NT2/D1 (cell line): Measurements from ENCODE around the gene PEX16.
A peak's percentile ranks its signal among the peaks of the same experiment; 100 is the strongest.

Experiments
- DNase-seq: peaks from one replicate; pipeline ENCODE4 v3.0.0-alpha.2; 2011; ENCODE audit warnings: low read depth, low spot score
- H3K27me3 ChIP-seq: 2 replicates; pipeline ENCODE4 v1.6.0; 2011; ENCODE audit warnings: mild to moderate bottlenecking; ENCODE audit not compliant: insufficient read length, insufficient read depth
- H3K36me3 ChIP-seq: 2 replicates; pipeline ENCODE4 v1.6.1; 2011; ENCODE audit warnings: mild to moderate bottlenecking, low read length, mixed read lengths; ENCODE audit not compliant: insufficient read depth, insufficient read length
- H3K4me1 ChIP-seq: 2 replicates; pipeline ENCODE4 v1.5.1; 2011; ENCODE audit not compliant: insufficient read depth, insufficient read length
- H3K4me3 ChIP-seq: 2 replicates; pipeline ENCODE4 v1.5.1; 2011; ENCODE audit warnings: low read depth; ENCODE audit not compliant: insufficient read length
- H3K9ac ChIP-seq: 2 replicates; pipeline ENCODE4 v1.6.0; 2011; ENCODE audit warnings: low read depth; ENCODE audit not compliant: insufficient read length
- H3K9me3 ChIP-seq: 2 replicates; pipeline ENCODE4 v1.5.1; 2011; ENCODE audit warnings: mild to moderate bottlenecking, low read length; ENCODE audit not compliant: insufficient read depth
- SUZ12 ChIP-seq: IDR thresholded peaks from 2 replicates; pipeline ENCODE4 v1.6.1; 2011; ENCODE audit not compliant: insufficient read length, insufficient read depth; ENCODE audit errors: extremely low read depth
- YY1 ChIP-seq: IDR thresholded peaks from 2 replicates; pipeline ENCODE4 v1.6.1; 2011; ENCODE audit not compliant: insufficient read length, insufficient read depth
- ZNF274 ChIP-seq: IDR thresholded peaks from 2 replicates; pipeline ENCODE4 v1.6.1; 2011; ENCODE audit warnings: mild to moderate bottlenecking, low read depth, low read length

The PEX16 gene

DNA sequence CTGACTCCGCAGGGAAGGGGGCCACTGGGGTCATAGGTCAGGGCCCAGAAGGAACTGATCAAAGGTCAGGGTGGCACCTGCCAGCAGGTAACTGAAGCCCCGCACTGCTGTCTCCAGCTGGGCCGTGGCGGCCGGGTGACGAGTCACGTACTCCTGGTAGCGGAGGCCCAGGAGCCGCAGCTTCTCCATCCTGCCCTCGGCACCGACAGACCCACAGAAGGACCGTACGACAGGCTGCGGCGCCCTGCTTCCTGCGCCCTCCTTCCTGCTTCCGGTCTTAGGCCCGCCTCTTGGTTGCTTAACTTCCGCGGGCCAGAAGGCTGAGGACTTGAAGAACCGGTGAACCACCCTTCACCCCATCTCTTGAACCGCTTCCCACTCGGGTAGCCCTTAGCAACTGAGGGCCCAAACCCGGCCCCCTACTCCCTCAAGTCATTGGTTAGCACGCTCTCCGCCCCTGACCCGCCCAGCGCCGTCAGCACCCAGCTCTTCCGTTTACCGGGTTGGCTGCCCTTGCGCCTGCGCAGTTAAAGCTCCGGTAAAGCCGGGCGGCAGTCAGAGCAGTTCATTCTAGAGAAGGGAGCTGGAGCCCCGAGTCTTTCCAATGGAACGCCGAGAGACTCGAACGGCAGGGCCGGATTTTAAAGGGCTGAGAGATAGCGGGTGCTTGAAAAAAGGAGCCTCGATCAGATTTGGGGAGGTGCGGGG is at the start of gene PEX16:
TSS of gene PEX16 (minus strand) at position 255 of the 708 bp plus-strand sequence. CDS start at position 189, 66 bp downstream.
- peak; percentile 98 for DNase-seq
- Histone ChIP-seq H3K27me3 (peaks cover 21% of the 10 kb centered on the region), H3K4me3 (peak within 1 kb of the TSS; percentile 98), H3K9me3 (no peaks in the 10 kb centered on the region), H3K4me1 (peaks cover 22% of the 10 kb centered on the region), H3K36me3 (peaks cover 36% of the 10 kb centered on the region), H3K9ac (peak within 1 kb of the TSS; percentile 97)
- TF ChIP-seq ZNF274: no peak

DNA sequence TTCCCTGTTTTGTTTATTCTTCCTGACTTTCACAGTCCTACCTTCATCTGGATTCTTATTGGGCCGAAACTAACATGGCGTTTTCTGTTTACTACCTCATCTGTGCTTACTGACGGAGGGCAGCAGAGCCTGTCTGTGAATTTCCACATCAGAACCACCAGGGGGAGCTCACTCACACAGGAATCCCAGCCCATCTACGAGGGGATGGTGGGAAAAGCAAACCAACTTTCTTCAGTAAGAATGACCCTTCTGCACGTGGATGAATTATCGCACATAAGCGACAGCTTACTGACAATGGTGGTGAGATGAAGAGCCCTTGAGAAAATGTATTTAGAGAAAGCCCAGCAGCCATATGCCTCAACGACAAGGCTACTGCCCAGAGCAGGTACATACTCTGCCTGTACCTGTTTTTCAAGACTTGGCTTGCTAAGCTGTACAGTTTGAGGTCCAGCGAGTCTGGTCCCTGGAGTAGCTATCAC is 47.3 kb upstream of the PEX16 start:
- no peaks in the 10 kb centered on the region for H3K4me1 ChIP-seq
- DNase-seq: peak; percentile 92
- H3K27me3 ChIP-seq: no peaks in the 10 kb centered on the region
- TF ChIP-seq YY1 (no peak), SUZ12 (no peak), ZNF274 (no peak)
- no peak overlapping the region for H3K9ac ChIP-seq
- no peaks in the 10 kb centered on the region for H3K9me3 ChIP-seq
- no peak overlapping the region for H3K4me3 ChIP-seq
- peaks cover 47% of the 10 kb centered on the region for H3K36me3 ChIP-seq

DNA sequence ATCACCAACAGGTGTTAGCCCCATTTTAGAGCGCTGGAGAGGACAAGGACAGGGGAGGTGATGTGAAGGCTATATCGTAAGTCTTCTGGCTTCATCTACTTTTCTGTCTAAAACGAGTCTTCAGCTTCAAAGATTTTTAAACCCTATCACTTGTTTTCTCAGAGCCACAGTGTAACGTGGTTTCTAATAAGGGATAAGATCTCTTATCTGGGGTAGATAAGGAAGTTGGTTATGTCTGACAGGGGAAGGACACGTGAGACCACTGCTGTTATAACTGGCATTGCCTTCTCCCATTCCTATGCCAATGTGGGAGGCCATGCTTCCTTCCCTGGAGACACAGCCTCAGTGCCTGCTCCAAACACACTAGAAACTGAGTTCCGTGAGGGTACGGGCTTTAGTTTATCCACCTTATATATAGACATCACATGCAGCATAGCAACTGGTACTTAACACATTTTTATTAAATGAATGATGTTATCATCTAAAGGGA is 44.1 kb upstream of the PEX16 start:
- Histone ChIP-seq H3K36me3 (peaks cover 19% of the 10 kb centered on the region), H3K4me1 (no peaks in the 10 kb centered on the region), H3K4me3 (no peak overlapping the region), H3K9me3 (no peaks in the 10 kb centered on the region), H3K27me3 (no peaks in the 10 kb centered on the region), H3K9ac (no peak overlapping the region)
- no peak for TF ChIP-seq YY1
- DNase-seq: no peak

DNA sequence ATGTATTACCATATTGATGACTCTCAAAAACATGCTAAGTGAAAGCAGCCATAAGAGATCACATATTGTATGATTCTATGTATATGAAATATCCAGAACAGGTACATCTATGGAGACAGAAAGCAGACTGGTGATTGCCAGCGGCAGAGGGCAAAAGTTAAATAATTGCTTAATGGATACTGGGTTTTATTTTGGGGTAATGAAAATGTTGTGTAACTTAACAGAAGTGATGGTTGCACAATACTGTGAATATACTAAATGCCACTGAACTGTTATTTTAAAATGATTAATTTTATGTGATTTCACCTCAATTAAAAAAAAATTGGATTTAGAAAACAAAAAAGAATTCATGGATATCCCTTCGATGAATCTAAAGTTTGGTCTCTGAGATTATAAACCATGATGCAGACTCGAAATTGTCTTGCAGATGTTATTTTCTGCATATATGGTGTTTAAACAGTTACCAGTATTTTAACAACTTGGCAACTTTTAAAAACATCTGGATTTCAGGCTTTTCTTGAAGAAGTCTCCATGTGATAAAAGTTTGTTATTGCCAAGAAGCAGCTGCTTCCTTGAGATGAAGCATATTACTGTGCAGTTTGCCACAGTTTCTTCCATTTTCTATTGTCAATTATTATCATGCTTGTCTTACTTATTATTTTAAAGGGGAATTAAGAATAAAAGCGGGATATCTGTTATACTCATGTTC is 42.9 kb upstream of the PEX16 start:
- no peaks in the 10 kb centered on the region for H3K9me3 ChIP-seq
- H3K4me1 ChIP-seq: no peaks in the 10 kb centered on the region
- H3K27me3 ChIP-seq: no peaks in the 10 kb centered on the region
- peaks cover 15% of the 10 kb centered on the region for H3K36me3 ChIP-seq
- H3K9ac ChIP-seq: no peak overlapping the region
- DNase-seq: no peak
- TF ChIP-seq SUZ12 (no peak), YY1 (no peak), ZNF274 (no peak)
- H3K4me3 ChIP-seq: no peak overlapping the region

DNA sequence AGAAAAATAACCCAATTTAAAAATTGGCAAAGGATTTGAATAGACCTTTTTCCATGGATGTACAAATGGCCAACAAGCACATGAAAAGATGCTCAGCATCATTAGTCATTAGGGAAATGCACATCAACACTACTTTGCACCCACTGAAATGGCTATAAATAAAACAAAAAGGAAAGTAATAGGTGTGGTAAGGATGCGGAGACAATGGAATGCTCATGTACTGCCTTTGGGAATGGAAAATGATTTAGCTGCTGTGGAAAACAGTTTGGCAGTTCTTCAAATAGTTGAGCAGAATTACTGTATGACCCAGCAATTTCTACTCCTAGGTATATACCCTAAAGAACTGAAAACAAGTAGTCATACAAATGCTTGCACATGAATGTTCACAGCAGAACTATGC is 42.2 kb upstream of the PEX16 start:
- Histone ChIP-seq H3K9me3 (no peaks in the 10 kb centered on the region), H3K4me3 (no peak overlapping the region), H3K9ac (no peak overlapping the region), H3K4me1 (no peaks in the 10 kb centered on the region), H3K27me3 (no peaks in the 10 kb centered on the region), H3K36me3 (peaks cover 9% of the 10 kb centered on the region)
- TF ChIP-seq YY1: no peak
- TF ChIP-seq SUZ12: no peak
- no peak for TF ChIP-seq ZNF274
- DNase-seq: no peak

DNA sequence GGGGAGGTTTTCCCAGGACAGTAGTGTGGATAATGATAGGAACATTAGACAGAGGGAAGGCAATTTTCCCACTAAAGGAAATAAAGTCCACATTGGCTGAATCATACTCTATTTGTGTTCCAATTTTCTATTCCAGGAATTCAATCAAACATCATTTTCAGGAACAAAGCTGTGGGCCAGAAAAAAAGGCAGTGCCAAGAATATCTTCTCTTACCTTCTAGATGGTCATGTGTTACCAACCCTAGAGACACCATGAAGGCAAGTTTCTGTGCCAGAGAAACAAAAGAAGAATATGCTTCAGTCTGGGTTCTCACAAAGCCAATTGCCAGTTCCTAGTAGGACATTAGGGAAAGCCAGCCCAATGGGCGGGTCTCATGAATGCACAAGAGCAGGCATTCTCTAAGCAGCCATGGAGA is 32.3 kb upstream of the PEX16 start:
- TF ChIP-seq YY1: no peak
- no peak for TF ChIP-seq SUZ12
- no peak for TF ChIP-seq ZNF274
- Histone ChIP-seq H3K4me3 (no peak overlapping the region), H3K9me3 (no peaks in the 10 kb centered on the region), H3K27me3 (no peaks in the 10 kb centered on the region), H3K36me3 (peaks cover 43% of the 10 kb centered on the region), H3K4me1 (no peaks in the 10 kb centered on the region), H3K9ac (no peak overlapping the region)
- DNase-seq: no peak

DNA sequence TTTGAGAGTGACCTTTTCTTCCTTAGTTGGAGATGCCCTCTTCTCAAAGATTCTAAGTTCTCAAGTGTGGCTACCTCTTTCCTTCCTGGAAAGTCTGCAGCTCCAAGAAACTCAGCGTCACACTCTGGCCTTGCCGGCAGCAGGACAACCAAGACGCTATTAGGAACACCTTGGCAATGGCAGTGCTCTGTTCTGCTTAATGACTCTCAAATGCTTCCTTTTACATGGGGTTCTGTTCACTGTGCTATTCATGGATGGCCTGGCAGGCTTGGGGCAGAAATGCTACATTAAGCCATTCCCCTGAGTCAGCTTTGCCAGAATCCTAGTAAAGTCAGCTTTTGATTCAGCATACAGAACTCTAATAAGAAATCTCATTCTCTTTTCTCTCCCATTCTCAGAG is 30.7 kb upstream of the PEX16 start:
- Histone ChIP-seq H3K36me3 (peaks cover 45% of the 10 kb centered on the region), H3K4me1 (no peaks in the 10 kb centered on the region), H3K9ac (no peak overlapping the region), H3K4me3 (no peak overlapping the region), H3K9me3 (no peaks in the 10 kb centered on the region), H3K27me3 (no peaks in the 10 kb centered on the region)
- DNase-seq: no peak
- no peak for TF ChIP-seq SUZ12
- TF ChIP-seq YY1: no peak
- TF ChIP-seq ZNF274: no peak

DNA sequence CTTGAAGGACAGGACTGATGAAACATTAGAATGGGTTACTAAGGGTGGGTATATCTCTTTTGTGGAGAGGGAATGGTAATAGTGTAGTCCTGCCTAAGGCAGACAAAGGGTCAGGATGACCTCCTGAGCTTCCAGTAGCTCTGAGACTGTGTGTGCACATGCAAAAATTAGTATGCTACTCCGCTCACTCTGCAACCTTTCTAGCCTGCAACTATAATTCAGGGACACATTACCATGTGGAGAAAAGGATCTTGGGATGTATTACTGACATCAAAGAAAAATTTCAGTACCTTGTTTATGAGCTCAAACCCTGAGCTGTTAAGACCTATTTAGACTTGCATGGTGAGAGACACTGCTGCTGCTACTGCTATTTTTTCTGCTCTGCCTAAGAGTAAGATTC is 30.2 kb upstream of the PEX16 start:
- TF ChIP-seq SUZ12 (no peak), YY1 (no peak), ZNF274 (no peak)
- Histone ChIP-seq H3K9me3 (no peaks in the 10 kb centered on the region), H3K4me3 (no peak overlapping the region), H3K4me1 (no peaks in the 10 kb centered on the region), H3K27me3 (no peaks in the 10 kb centered on the region), H3K36me3 (peaks cover 45% of the 10 kb centered on the region), H3K9ac (no peak overlapping the region)
- DNase-seq: no peak
